ENCODE results near the gene PPP2R2B.
A peak's percentile ranks its signal among the peaks of the same experiment; 100 is the strongest.

Gene PPP2R2B

GRCh38 chr5:146699664-146700418 is 178.7 kb downstream of the PPP2R2B start:
- no peak for DNase-seq (ENCODE audit: low spot score)

DNA sequence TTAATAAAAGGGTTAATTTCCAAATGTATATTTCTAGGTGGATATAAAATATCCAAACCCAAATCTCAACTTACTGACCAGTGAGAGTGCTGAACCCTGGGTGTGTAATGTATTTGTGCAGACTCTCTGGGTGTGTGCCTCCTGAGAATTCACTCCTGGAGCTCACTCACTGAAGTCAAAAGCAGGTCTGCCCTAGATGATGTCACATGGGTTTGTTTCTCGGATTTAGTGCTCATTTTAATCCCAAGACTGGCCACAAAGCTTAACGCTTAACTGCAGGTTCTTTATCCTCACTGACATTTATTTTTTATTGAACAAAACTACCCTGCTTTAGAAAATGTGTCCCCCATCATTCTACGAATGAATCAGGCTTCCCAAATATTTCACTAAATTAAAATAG is 179.4 kb downstream of the PPP2R2B start:
- no peak for DNase-seq (ENCODE audit: low spot score)

DNA sequence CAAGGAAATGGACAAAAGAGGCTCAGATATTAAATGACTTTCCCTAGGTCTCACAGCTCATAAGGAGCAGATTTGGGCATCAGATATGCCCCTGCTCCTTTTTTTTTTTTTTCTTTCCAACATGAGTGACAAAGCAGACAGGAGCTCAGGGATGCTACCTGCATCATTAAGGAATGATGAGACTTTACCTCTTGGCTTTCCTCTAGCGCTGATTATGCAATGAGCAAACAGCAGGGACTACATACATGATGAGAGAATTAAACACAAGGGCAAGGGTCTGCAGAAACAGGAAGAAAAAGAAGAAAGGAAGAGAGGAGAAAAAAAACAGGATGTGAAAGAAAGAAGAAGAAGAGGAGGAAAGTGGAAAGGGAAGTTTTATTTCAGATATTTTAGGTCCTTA is 179.9 kb downstream of the PPP2R2B start:
- DNase-seq (ENCODE audit: low spot score), result no peak

- no peak for DNase-seq (ENCODE audit: low spot score)
These were observed 181.3 kb downstream of the PPP2R2B start for GRCh38 chr5:146697211-146697610.

- DNase-seq (ENCODE audit: low spot score), result no peak
These were observed 182.9 kb downstream of the PPP2R2B start for GRCh38 chr5:146695646-146696045.

GRCh38 chr5:146690880-146691355 is 187.6 kb downstream of the PPP2R2B start:
- no peak for DNase-seq (ENCODE audit: low spot score)

DNA sequence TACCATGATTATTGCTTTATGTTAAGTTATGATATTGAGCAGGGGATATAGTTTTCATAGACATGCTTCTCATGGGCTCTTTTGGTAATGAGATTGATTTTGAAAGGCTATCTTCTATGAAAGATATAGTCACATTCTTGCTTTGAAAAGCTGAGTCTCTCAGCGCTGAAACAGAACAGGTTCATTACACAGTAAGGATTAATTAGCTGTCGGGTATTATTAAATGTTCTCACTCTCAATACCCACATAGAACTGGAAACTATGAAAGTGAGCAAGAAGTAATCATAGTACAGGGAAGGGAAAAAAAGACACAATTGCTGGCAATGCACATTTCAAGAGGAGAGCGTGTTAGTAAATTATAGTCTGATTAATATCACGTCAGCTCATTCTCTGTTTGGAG is 190.9 kb downstream of the PPP2R2B start:
- DNase-seq (ENCODE audit: low spot score), result no peak

DNA sequence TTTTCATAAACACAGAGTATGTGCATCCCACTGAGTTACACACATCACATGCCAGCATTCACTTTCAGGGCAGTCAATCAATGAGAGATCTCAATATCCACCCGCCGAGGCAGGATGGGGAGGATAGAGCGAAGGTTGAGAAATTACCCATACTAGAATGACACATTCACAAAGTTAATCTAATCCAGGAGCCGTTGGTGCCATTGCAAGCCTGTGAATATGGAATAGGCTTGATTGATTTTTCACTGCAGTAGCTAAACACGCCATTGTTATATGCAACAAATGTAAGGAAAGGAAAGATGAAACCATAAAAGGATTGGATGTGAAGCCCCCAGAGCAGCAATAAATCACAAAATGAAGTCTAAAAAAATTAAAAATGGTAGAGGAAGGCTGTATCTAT is 194.7 kb downstream of the PPP2R2B start:
- DNase-seq (ENCODE audit: low spot score), result no peak

DNA sequence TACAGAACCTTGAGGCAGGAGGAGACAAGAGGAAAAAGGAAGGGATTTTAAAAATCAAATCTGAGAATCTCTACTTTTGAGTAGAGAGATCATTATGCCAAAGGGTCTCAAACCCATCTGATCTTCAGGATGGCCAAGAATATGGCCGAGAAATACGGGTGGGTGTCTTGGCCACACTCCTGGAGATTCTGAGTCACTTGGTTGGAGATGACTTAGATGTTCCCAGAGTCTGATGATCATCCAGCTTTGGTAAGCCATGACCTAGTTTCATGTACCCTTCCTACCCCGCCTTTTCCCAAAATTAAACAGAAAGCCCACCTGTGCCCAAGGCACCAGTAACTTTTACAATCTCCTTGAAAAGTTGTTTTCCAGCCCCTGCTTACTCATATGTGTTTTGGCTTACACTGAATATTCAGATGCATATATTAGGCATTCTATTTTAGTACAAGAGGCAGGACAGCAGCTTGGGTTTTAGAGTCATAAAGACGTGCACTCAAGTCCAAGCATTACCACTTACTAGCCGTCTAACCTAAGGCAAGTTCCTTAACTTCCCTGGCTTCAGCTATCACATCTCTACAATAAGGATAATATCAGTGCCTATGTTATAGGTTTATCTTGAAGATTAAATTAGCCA is 195.5 kb downstream of the PPP2R2B start:
- DNase-seq (ENCODE audit: low spot score), result no peak

DNA sequence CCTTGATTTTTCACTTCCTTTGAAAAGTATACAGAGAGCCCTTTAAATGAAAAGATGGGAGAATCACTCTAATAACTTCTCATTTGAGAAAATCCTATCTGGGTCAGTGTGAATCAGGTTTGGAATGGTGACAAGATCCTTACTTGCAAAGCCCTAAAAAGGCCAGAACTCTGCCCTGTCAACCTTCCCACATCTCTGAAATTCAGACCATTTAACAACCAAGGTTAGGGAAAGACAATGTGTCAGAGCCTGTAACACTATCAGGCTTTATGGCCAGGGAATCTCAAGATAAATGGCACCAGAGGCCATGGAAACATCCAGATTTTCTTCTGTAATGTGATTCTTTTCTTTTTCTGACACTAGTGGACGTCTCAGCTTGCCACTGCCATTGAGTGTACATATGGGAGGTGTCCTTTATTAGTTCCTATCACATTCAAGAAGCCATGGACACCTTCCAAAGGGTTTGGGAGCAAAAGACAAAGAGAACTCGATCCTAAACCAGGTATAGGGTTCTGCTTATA is 196.9 kb downstream of the PPP2R2B start:
- DNase-seq (ENCODE audit: low spot score), result no peak

GRCh38 chr5:146680846-146681584 is 197.5 kb downstream of the PPP2R2B start:
- no peak for DNase-seq (ENCODE audit: low spot score)

DNA sequence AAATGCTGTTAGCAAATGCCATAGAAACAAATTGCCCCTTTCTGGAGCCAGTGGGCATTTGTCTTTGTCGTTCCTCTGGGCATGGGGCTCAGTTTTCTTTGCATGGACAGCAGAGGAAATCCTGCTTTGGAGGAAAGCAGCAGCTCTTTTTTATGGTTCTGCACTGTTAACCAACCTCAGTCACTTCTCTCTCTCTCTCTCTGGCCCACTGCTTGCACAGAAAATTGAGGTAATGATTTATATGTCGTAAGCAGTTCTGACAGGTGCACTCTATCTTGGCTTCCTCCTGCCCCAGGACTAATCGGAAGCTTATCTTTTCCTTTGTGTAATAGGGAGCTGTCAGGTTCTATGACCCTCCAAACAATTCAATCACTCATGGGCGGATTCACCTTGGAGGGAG is 202.9 kb downstream of the PPP2R2B start:
- no peak for DNase-seq (ENCODE audit: low spot score)

DNA sequence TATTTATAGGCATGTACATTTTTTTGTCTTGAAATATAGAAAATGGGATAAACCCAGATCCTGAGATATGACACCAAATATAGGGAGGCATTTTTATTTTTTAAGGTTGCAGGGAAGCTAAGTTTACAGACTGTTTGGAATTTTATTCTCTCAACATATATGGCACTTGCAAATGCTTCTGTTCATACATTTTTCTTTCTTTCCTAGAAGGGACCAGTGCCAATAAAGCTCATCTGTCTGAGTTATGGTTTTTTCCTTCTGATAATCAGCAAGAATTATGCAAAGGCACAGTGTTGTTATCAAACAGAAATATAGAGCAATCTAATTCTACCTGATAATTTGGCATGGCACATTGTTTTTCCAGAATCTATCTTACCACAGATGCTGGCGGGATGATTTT is 205.7 kb downstream of the PPP2R2B start:
- no peak for DNase-seq (ENCODE audit: low spot score)

GRCh38 chr5:146671561-146672295 is 206.8 kb downstream of the PPP2R2B start:
- no peak for DNase-seq (ENCODE audit: low spot score)

- DNase-seq (ENCODE audit: low spot score), result no peak
These were observed 208.9 kb downstream of the PPP2R2B start for GRCh38 chr5:146669656-146670055.

DNA sequence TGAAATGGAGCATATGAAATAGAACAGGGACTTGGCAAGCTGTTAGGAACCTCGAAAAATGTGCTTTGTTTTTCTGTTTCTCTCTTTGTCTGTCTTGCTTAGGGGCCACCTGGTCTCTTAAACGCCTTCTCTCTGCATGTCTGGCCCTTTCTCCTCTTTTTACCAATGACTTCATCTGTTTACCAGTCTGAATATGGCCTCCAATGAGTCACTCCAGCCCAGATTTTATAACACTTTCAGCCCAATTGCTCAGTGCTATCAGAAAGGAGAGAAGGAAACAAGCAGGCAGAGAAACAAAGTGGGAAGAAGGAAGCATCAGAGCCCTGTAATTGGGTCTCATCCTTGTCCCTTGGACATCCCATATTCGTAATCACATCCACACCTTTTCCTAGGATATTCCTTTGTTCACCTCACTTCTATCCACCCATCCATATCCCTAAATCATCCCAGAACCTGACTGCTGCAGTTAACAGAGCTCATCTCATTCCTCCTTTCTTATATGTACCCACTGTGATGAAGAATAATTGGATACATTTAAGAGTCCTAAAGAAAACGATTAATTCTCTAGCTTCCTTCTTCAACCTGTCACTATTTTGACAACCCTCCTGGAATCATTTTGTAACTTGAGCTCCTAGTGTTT is 210.8 kb downstream of the PPP2R2B start:
- DNase-seq (ENCODE audit: low spot score), result no peak

DNA sequence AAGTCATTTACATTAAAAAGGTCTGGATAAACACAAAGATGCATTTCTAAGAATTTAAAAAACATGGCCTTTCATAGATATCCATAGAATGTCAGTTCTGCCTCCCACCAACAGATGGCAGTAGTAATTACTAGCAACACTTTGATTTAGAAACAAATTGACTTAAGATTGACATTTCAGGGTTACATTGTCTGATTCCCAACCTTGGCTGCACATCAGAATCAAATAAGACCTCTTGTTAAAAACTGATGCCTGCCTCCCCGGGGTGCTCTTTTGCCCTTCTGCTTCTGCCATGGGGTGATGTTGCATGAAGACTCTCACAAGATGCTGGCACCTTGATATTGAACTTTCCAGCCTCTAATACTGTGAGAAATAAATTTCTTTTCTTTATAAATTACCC is 216.3 kb downstream of the PPP2R2B start:
- DNase-seq (ENCODE audit: low spot score), result peak; percentile 29

- DNase-seq (ENCODE audit: low spot score), result no peak
These were observed 218.1 kb downstream of the PPP2R2B start for GRCh38 chr5:146660376-146660960.

- DNase-seq (ENCODE audit: low spot score), result no peak
These were observed 218.6 kb downstream of the PPP2R2B start for GRCh38 chr5:146659961-146660360.

- DNase-seq (ENCODE audit: low spot score), result no peak
These were observed 221.9 kb downstream of the PPP2R2B start for GRCh38 chr5:146656703-146657102.

DNA sequence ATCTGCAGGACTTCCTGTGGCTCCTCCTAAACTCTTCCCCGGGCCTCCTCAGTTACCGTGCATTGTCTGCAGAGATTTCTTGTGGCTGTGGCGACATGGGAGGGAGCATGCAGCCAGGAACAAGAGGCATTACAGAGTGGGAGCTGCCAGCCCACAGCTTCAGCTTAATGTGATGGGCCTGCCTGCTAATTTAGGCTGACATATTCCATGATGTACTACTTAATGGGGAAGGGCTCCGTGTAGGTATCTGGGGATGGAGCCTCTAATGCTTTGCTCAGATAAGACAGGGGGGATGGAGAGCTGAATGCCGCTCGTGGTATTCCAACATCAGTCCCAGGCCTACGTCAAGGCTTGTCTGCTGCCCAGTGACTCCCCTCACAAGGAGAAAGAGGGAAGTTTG is 225.0 kb downstream of the PPP2R2B start:
- no peak for DNase-seq (ENCODE audit: low spot score)
